Progenitor cell of endocrine pancreas (in vitro differentiated cells): ENCODE results near the gene ODAD3. TPM values are rescaled to one million over a fixed set of nuclear protein-coding genes. Genes with fewer than 3 reads are reported as not detected.
"Not testable (repeated sequence)": the region's sequence is repeated elsewhere in the genome, so short reads cannot be mapped to it uniquely, and the experiment has no call there.

Experiments
- DNase-seq: peaks from one replicate; pipeline ENCODE4 v3.0.0; 2021; ENCODE audit warnings: low spot score; ENCODE audit not compliant: unreplicated experiment
- H3K27ac Mint-ChIP-seq: 2 replicates; pipeline ENCODE4 v1.8.0; 2021; ENCODE audit warnings: mild to moderate bottlenecking, moderate library complexity, mixed read lengths
- H3K27me3 Mint-ChIP-seq: 2 replicates; pipeline ENCODE4 v1.8.0; 2021; ENCODE audit warnings: mixed read lengths
- H3K36me3 Mint-ChIP-seq: 2 replicates; pipeline ENCODE4 v1.8.0; 2022; ENCODE audit warnings: mixed read lengths; ENCODE audit not compliant: insufficient read depth
- H3K4me1 Mint-ChIP-seq: 2 replicates; pipeline ENCODE4 v1.8.0; 2021; ENCODE audit warnings: low read depth, mixed read lengths
- H3K4me3 Mint-ChIP-seq: 2 replicates; pipeline ENCODE4 v1.8.0; 2021; ENCODE audit warnings: low read depth, mild to moderate bottlenecking, moderate library complexity, mixed read lengths
- H3K9me3 Mint-ChIP-seq: 2 replicates; pipeline ENCODE4 v1.8.0; 2021; ENCODE audit warnings: low read depth, mixed read lengths
- CTCF ChIP-seq: fragments of 200-600 bp; sonication (generic); IDR thresholded peaks from one replicate; pipeline ENCODE4 v1.5.0; 2021; ENCODE audit warnings: antibody characterized with exemption, mild to moderate bottlenecking; ENCODE audit not compliant: unreplicated experiment
- total RNA-seq: library from RNA; stranded (reverse); gene quantifications from 2 replicates; pipeline ENCODE4 v1.2.1, GENCODE V29; 2021

Gene ODAD3
- total RNA-seq, 1 donor from 2014 or later: 2.2 TPM

GRCh38 chr19:11437955-11438354 lies 3.0 kb upstream of the ODAD3 start:
- H3K36me3 Mint-ChIP-seq: peaks cover 19% of the 10 kb centered on the region
- no peaks in the 10 kb centered on the region for H3K9me3 Mint-ChIP-seq
- H3K4me1 Mint-ChIP-seq: peaks cover 10% of the 10 kb centered on the region
- no peak overlapping the region for H3K27ac Mint-ChIP-seq
- TF ChIP-seq CTCF: no peak
- no peaks in the 10 kb centered on the region for H3K27me3 Mint-ChIP-seq
- H3K4me3 Mint-ChIP-seq: no peak overlapping the region
- DNase-seq: no peak

GRCh38 chr19:11435833-11436313 lies 952 bp upstream of the ODAD3 start:
- Mint-ChIP-seq H3K4me3 (peak overlapping the region; percentile 95), H3K36me3 (peaks cover 11% of the 10 kb centered on the region), H3K9me3 (no peaks in the 10 kb centered on the region), H3K4me1 (peaks cover 10% of the 10 kb centered on the region), H3K27me3 (no peaks in the 10 kb centered on the region), H3K27ac (peak overlapping the region; percentile 98)
- DNase-seq: no peak
- TF ChIP-seq CTCF: no peak

GRCh38 chr19:11434703-11435056 lies 241 bp downstream of the ODAD3 start:
- Mint-ChIP-seq H3K4me1 (peaks cover 10% of the 10 kb centered on the region), H3K4me3 (peak overlapping the region; percentile 95), H3K27me3 (no peaks in the 10 kb centered on the region), H3K36me3 (peaks cover 8% of the 10 kb centered on the region), H3K27ac (peak overlapping the region; percentile 87), H3K9me3 (no peaks in the 10 kb centered on the region)
- no peak for DNase-seq
- no peak for TF ChIP-seq CTCF

- not testable (repeated sequence) for H3K27ac Mint-ChIP-seq, H3K36me3 Mint-ChIP-seq, H3K4me3 Mint-ChIP-seq, H3K27me3 Mint-ChIP-seq, H3K9me3 Mint-ChIP-seq, DNase-seq
- peaks cover 10% of the 10 kb centered on the region for H3K4me1 Mint-ChIP-seq
Measured at GRCh38 chr19:11433526-11433925, 1.4 kb downstream of the ODAD3 start.

- Mint-ChIP-seq H3K27ac (no peak overlapping the region), H3K4me1 (no peaks in the 10 kb centered on the region), H3K9me3 (no peaks in the 10 kb centered on the region), H3K36me3 (no peaks in the 10 kb centered on the region), H3K4me3 (no peak overlapping the region), H3K27me3 (peaks cover 21% of the 10 kb centered on the region)
- no peak for TF ChIP-seq CTCF
- DNase-seq: no peak
Measured at GRCh38 chr19:11426656-11427055, 8.3 kb downstream of the ODAD3 start.

- no peak for DNase-seq
- H3K9me3 Mint-ChIP-seq: no peaks in the 10 kb centered on the region
- TF ChIP-seq CTCF: no peak
- H3K27ac Mint-ChIP-seq: no peak overlapping the region
- peaks cover 2% of the 10 kb centered on the region for H3K4me1 Mint-ChIP-seq
- no peaks in the 10 kb centered on the region for H3K36me3 Mint-ChIP-seq
- H3K4me3 Mint-ChIP-seq: no peak overlapping the region
- peaks cover 28% of the 10 kb centered on the region for H3K27me3 Mint-ChIP-seq
Measured at GRCh38 chr19:11425719-11426457, 9.0 kb downstream of the ODAD3 start.
